ENCODE data around the gene FMO2. TPM values are rescaled to one million over a fixed set of nuclear protein-coding genes. Genes with fewer than 3 reads are reported as not detected.
"Not testable (repeated sequence)": the region's sequence is repeated elsewhere in the genome, so short reads cannot be mapped to it uniquely, and the experiment has no call there.

Gene FMO2
- total RNA-seq, 1 donor from 2014 or later: 59.2 TPM

DNA sequence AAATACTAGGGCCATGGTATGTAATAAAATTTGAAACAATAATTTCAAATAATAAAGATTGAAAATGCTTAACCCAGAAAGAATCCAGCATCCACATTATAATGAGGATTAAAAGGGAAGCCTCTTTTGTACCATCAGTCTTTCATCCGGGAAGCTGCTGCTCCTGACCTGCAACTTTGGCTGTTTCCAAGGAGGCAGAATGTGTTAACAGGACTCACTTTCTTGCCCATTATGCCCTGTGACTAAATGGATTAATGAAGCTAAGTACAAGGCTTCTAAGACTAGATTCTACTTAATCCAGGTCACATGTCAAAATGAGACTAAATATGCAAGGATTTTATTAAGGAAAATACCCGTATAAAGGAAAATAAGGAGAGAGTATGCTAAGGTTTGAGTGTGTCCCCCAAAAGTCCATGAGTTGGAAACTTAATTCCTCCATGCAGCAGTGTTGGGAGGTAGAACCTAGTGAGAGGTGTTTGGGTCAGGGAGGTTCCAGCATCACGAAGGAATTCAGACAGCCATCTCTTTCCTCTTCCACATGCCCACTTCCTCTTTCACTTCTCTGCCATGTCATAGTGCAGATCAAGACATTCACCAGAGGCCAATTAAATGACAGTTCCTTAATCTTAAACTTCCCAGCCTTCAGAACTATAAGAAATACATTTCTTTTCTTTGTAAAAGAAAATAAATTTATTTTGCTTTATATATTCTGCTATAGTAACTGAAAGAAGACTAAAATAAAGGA, 27.7 kb downstream of the FMO2 start:
- intact Hi-C loops (cut with DNase I): no loop called here
- ATAC-seq (ENCODE audit: poor library complexity) (peak; percentile 24), DNase-seq (no peak)

- peak; percentile 6 for ATAC-seq (ENCODE audit: poor library complexity)
- intact Hi-C loops (cut with DNase I): no loop called here
- DNase-seq: no peak
These were observed 28.7 kb downstream of the FMO2 start for GRCh38 chr1:171213559-171214454.

DNA sequence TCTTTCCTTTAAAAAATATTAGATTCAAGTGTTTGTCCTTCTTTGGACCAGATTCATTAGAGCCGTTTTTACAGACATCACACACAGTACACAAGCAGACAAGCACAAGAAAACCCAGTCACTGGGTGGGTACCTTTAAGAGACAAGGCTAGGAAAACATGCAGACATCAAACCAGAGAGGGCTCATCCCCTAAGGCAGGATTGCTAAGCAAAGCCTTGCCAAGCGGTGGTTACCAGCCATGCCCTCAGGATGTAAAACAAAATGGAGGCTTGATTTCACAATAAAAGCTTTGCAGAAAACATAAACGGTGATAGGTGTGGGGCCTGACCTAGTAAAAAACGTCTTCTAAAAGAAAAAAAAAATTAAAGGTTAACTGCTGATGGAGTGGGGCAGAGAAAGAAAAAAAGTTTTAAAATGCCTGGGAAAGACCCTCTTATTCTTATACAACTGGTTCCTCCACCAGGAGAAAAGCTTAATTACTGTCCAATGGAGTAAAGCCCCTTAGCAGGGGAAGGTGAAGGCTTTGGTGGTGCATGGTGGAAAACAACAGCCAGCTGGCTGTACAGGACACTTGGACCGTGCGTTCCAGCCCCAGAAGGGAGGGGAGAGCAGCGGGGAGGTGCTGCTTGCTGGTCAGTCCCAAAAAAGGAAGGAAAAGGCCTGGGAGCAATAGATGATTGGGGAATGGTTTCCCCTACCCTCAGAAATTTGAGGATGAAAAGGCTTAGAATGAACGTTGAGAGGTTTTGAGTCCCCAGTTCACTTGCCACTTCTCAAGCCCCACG, 32.8 kb downstream of the FMO2 start:
- intact Hi-C loops (cut with DNase I): no loop called here
- peak; percentile 44 for DNase-seq
- ATAC-seq (ENCODE audit: poor library complexity): no peak

GRCh38 chr1:171218661-171219060, 33.6 kb downstream of the FMO2 start:
- no peak for DNase-seq
- intact Hi-C loops (cut with DNase I): no loop called here
- ATAC-seq (ENCODE audit: poor library complexity): no peak

GRCh38 chr1:171219346-171220080, 34.4 kb downstream of the FMO2 start:
- intact Hi-C loops (cut with DNase I): no loop called here
- no peak for ATAC-seq (ENCODE audit: poor library complexity)
- DNase-seq: no peak

- intact Hi-C loops (cut with DNase I): no loop called here
- DNase-seq (no peak), ATAC-seq (ENCODE audit: poor library complexity) (no peak)
These were observed 35.0 kb downstream of the FMO2 start for GRCh38 chr1:171220081-171220420.

DNA sequence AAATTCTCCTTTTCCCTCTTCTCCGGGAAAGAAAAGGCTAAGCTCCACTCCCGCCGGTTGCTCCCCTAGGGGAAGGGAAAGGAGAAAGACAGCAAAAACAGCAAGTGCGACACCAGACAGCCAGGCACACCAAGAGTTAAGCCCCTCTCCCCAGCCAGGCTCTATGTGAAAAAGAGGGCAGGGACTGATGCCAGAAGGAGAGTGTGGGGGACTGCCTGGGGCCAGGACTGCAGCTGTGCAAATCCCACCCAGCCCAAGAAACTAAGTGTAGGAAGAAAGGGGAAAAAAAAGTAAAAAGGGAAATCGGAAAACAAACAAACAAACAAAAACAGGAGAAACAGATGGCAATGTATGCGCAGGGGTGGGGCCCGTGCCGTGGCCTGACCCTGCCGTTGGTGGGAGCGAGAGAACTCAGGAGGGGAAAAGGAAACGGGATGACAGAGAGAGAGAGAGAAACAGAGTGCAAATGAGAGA, 35.5 kb downstream of the FMO2 start:
- peak; percentile 32 for DNase-seq
- intact Hi-C loops (cut with DNase I): no loop called here
- ATAC-seq (ENCODE audit: poor library complexity): peak; percentile 51

DNA sequence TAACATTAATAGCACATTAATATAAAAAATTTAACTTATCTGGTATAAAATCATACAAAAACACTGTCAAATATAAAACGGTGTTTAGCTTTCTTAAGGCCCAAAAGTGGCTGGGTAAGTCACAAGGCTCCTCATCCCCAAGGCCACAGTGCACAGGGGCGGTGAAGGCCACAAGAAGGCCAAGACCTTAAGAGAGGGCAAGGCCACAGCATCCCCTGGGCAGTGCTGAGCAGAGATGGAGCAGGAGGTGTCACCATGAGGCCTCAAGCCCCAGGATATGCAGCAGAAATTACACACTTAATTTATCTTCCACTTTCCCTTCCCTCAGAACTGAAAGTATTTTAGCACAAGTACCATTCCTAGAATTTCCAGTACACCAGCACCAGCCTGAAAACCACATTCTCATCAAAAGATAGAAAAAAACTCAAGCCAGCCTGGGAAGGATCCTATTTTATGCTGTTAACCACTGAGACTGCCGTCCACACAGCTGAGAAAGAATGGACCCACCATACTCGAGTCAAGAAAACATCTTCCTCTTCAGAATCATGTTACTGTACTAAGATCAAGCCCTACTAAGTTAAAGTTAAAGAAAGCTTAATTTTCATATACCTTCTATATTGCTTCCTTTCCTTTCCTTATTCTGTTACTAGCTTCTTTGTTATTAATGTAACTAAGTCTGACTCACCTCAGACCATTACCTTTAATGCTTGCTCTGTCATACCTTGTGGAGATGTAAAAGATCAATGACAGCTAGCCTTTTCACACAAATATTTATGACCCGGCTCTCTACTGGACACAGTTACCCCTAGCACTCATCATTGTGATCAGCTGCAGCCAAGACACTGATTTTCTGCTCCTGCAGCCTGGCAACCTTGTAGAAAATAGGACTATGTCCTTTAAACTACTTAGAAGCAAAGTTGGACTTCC, 36.8 kb downstream of the FMO2 start:
- intact Hi-C loops (cut with DNase I): no loop called here
- DNase-seq (peak; percentile 41), ATAC-seq (ENCODE audit: poor library complexity) (peak; percentile 38)

DNA sequence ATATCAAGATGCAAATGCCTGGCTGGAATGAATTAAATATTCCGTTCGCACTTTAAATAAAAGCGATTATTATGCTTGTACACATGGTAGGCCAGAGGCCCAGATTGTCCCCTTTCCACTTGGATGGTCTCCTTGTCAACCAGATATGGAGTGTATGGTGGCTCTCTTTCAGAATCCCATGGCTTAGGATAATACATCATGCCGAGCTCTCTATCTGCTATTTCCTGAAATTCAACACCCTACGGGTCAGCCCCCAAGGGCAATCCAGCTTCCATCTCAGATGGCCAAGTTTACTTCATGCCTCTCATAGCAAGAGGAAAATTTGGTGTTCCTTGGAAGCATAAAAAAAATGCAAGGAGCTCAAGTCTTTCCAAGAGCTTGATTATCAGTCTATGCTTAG, 37.8 kb downstream of the FMO2 start:
- DNase-seq (peak; percentile 42), ATAC-seq (ENCODE audit: poor library complexity) (peak; percentile 76)
- intact Hi-C loops (cut with DNase I): no loop called here

GRCh38 chr1:171224257-171224656, 39.2 kb downstream of the FMO2 start:
- DNase-seq; intact Hi-C loops (cut with DNase I); ATAC-seq (ENCODE audit: poor library complexity): not testable (repeated sequence)

GRCh38 chr1:171226747-171227370, 41.8 kb downstream of the FMO2 start:
- intact Hi-C loops (cut with DNase I): loop anchor here (2.0 to 5.0 kb wide), 2 partner anchors 145 to 260 kb away; no protein-coding TSS in a partner anchor
- DNase-seq: no peak
- peak; percentile 84 for ATAC-seq (ENCODE audit: poor library complexity)

DNA sequence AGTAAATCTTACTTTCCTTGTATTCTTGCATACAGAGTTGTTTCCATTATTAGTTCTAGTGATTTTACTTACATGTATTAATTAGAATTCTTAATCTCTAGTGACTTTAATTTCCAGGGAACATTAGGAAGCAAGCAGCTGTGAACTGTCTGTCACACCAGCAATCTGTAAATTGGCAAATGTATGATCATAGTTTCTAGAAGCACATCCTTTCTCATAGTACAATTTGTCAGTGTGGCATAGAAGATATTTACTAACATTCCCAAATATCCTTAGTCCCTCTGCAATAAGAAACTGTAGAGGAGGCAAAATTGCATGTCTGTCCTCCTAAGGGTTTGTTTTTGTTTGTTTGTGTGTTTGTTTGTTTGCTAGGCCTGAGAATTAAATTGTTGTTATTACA, 46.2 kb downstream of the FMO2 start:
- intact Hi-C loops (cut with DNase I): no loop called here
- DNase-seq: no peak
- no peak for ATAC-seq (ENCODE audit: poor library complexity)

GRCh38 chr1:171233183-171233582, 48.1 kb downstream of the FMO2 start:
- DNase-seq: no peak
- no peak for ATAC-seq (ENCODE audit: poor library complexity)
- intact Hi-C loops (cut with DNase I): no loop called here

GRCh38 chr1:171236231-171236630, 51.1 kb downstream of the FMO2 start:
- DNase-seq; intact Hi-C loops (cut with DNase I); ATAC-seq (ENCODE audit: poor library complexity): not testable (repeated sequence)

DNA sequence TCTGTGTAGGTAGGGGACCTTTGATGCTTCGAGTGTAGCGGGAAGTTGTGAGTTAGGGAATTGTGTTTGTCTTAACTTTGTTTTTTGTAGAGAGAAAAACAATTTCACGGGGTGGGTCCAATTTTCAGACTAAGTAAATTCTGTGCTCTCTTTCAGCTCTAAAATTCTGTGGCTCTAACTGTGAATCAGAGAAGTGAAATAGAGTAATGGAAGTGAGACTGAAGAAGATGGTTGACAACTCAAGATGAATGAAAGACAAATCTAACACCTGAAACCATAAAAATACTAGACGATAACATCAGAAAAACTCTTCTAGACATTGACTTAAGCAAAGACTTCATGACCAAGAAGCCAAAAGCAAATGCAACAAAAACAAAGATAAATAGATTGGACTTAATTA, 58.8 kb downstream of the FMO2 start:
- DNase-seq (no peak), ATAC-seq (ENCODE audit: poor library complexity) (no peak)
- intact Hi-C loops (cut with DNase I): loop anchor here (2.0 kb wide), 1 partner anchor 69 kb away; no protein-coding TSS in a partner anchor

GRCh38 chr1:171245458-171246064, 60.5 kb downstream of the FMO2 start:
- ATAC-seq (ENCODE audit: poor library complexity) (peak; percentile 75), DNase-seq (no peak)
- intact Hi-C loops (cut with DNase I): loop anchor here (2.0 kb wide), 1 partner anchor 67 kb away; no protein-coding TSS in a partner anchor

Measured in Right ventricle myocardium superior (tissue), 1 donor.